Activated CD4-positive, CD25-positive, alpha-beta regulatory T cell treated with anti-CD3 and anti-CD28 coated beads, Interleukin-2, amount 50 U/mL, for 16 hours (primary cell): ENCODE results near the gene TUBGCP3.
"Not testable (repeated sequence)": the region's sequence is repeated elsewhere in the genome, so short reads cannot be mapped to it uniquely, and the experiment has no call there.

ENCODE experiments used
- DNase-seq: peaks from one replicate; pipeline ENCODE4 v3.0.0-alpha.2; 2020; ENCODE audit warnings: low read depth, low spot score

TUBGCP3 gene

DNA sequence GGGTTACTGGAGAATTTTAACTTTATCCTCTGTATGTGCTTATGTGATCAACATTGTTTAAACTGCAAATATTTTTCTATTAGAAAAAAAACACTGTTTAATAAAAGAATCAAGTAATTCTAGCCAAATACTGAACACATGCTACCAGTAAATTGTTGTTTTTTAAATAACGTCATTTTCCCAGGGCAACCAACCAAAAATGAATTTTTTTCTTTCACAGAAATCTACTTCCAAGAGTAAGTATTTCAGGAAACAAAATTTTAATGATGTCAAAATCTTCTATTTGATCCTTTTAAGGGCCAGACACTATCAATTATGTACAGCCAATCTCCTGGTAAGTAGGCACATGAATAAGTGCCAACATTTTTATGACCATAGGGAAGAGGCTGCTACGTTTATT is 57.1 kb downstream of the TUBGCP3 start:
- no peak for DNase-seq

DNA sequence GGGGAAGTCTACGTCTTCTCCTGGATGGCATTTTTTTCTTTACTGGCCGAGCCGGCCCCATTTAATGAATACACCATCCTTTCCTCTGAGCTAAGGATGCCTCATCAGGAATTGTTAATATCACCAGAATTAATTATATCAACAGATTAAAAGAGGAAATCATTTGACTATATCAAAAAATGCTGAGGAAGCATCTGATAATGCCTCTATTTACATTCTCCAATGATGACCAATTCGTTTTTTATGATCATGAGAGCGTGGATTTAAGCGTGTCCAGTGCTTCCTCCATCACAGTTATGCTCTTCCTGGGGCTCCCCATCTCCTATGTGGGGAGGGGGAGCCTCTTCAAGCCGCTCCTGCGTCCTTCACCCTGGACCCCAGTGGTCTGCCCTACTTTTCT is 58.7 kb downstream of the TUBGCP3 start:
- DNase-seq: no peak

- DNase-seq: no peak
Measured at GRCh38 chr13:112526146-112526853, 61.7 kb downstream of the TUBGCP3 start.

DNA sequence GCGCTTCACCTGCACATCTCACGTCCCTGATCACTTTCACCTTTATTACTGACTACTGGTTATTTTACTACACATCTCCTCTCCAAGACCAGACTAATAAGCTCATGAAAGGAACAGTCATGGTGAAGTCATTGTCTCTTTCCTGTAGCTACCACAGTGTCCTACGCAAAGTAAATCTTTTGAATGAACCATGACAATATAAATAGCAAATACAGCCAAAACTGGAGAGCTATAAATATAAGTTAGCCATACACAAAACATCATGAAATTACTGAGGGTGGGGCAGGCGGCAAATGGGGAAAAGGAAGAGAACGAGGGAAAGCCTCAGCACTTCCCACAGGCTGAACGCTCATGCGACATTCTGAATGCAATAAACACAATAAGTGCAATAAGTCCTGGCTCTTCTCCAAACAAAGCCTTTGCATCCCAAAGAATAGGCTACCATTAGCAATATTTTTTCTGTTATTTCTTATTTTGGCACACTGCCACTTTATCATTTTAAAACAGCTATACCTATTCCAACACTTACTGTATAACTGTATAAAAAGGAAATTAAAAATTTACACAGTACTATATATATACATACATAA is 62.5 kb downstream of the TUBGCP3 start:
- no peak for DNase-seq

GRCh38 chr13:112522578-112522977 is 65.4 kb downstream of the TUBGCP3 start:
- no peak for DNase-seq

DNA sequence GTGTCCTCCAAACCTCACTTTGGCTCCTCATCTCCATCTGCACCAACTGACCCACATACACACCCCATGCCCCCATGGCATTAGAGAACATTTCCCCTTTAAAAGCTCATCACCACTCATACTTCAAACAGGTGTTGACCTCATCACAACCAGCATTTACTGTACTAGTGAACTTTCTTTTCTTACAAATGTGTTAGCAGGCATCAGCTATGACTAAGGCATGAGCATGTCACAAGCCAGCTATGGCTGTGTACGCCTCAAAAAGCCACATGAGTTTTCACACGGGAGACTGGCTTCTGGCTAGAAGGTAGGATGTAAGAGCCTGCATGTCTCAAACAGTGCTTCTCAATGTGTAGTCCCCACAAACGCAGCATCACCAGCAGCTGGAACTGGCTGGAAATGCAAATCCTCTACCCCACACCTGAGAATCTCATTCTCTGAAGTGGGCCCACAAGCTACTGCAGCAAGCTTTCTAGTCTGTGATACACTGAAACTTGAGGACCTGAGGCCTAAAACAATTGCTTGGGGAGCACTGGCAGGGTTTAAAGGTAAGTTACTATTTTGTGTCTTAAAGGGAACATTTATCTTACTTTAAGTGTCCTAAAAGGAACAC is 66.8 kb downstream of the TUBGCP3 start:
- DNase-seq: no peak

- no peak for DNase-seq
Measured at GRCh38 chr13:112519517-112520060, 68.4 kb downstream of the TUBGCP3 start.

GRCh38 chr13:112516218-112516617 is 71.7 kb downstream of the TUBGCP3 start:
- DNase-seq: no peak

DNA sequence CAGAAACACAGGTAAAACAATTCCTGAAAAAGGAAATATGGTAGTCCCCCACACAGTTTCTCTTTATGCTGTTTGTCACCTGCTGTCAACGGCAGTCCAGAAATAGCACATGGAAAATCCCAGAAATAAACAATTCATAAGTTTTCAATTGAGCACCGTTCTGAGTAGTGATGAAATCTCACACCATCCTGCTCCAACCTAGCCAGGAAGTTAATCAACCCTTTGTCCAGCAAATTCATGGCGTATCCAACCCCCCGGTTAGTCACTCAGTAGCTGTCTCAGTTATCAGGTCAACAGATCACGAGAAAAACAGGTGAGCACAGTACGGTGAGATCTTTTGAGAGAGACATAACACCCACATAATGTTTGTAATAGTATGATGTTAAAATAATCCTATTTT is 74.2 kb downstream of the TUBGCP3 start:
- no peak for DNase-seq

- no peak for DNase-seq
Measured at GRCh38 chr13:112510987-112511685, 76.8 kb downstream of the TUBGCP3 start.

DNA sequence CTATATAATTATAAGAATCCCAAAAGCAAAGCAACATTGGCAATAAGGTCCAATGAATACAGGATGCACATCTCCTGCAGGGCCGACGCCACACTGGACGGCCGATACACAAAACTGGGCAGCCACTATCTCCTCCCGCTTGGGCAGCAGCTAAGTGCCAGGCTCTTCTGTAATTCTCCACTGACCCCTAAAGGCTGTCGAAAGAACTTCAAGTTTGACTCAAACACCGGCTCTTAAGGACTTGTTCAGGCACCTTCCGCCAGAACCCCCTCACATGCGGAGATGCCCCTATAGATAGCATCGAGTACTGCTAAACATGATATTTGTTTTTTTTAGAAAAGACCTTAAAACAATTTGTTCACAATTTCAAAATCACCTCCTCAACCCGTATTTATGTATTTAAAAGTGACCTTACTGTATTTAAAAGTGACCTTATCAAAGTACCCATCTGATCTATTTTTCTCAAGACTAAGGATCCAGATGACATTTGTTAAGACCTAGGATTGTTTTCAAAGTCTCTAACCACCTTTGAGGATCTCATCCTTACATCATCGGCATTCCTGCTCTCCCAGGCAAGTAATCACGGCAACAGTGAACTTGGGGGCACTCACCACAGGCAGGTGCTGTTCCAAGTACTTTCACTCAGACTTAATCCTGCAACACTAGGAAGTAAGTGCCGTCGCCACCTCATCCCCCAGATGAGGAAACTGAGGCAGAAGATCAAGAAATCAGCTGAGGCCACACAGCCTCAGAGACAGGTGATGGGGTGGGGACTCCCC is 77.8 kb downstream of the TUBGCP3 start:
- DNase-seq: no peak

DNA sequence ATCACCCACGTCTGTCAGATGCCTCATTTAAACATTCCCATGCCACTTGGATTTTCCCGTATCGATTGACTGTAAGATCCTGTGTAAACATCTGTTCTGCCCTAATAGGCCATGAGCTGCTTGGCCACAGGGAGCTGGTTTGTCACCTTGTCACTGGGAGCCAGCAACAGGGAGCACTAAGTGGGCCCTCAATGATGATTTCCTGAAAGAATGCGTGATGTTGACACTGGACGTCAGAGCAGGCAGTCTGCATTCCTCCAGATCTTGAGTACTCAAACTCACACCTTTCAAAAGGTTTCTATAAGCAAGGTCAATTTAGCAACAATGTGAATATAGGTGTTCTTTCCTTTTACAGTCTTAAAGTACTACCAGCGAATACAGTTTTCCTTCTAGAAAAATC is 78.8 kb downstream of the TUBGCP3 start:
- no peak for DNase-seq

- no peak for DNase-seq
Measured at GRCh38 chr13:112506046-112506445, 81.9 kb downstream of the TUBGCP3 start.

GRCh38 chr13:112496166-112496565 is 91.8 kb downstream of the TUBGCP3 start:
- no peak for DNase-seq

GRCh38 chr13:112495465-112495864 is 92.5 kb downstream of the TUBGCP3 start:
- DNase-seq: no peak

DNA sequence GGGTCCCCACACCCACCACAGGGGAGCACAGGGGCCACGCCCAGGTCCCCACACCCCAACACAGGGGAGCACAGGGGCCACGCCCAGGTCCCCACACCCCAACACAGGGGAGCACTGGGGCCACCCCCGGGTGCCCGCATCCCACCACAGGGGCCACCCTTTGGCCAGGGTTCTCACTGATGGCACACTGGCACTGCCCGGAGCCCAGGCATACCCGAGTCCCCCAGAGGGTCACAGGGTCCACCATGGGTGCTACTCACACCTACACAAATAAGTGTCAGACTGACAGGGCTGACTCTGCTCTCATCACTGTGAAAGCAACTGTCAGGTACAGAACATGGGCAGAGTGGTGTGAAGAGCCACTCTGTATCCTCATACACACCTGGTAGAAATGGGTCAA is 98.8 kb downstream of the TUBGCP3 start:
- DNase-seq: no peak

GRCh38 chr13:112488343-112489050 is 99.5 kb downstream of the TUBGCP3 start:
- not testable (repeated sequence) for DNase-seq

DNA sequence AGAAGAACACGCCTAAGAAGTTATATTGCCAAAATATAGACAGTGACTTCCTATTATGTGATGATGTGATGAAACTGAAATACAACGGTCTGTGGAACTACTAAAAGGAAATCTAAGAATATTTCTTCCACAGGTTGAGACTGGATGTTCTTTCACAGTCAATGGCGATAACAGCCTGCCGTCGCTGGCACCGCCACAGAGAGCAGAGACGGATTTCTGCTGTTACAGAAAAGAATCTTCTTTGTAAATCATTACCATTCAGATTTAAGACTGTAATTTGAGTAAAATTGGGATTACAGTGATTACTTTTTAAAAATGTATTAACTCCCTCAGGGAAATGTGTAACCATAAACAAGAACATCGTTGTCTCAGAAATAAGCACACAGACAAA is 100.8 kb downstream of the TUBGCP3 start:
- no peak for DNase-seq

DNA sequence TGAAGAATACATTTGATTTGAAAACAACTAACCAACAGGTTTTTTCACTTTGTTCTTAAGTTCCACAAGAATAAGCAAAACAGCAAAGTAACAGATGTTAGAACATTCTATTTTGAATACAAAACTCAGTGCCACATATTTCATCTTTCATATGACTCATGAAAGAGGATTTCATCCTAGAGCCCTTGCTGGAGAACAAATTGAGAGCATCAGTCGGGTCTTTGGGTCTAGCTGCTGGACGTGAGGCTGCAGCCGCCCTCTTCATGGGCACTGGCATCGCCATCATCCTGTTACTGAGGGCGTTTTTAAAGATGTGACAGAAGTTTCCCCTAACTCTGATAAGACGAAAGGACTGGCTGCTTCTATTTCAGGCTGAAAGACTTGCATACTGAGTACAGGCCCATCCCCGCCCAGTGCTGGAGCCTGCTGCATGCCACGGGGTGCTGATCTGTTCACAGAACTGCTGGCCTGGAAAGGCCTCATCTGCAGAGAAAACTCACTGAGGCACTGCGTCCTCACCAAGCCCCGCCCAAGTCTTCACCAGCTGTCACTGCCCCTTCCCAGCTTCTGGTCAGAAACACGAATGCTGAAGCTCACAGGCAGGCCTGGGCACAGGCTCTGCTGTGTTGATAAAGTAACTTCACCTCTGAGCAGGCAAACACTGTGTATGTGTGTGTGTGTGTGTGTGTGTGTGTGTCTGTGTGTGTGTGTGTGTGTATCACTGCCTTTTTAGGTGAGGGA is 101.4 kb downstream of the TUBGCP3 start:
- DNase-seq: no peak

- not testable (repeated sequence) for DNase-seq
Measured at GRCh38 chr13:112485814-112486213, 102.1 kb downstream of the TUBGCP3 start.
